Left hindlimb (tissue), 1 donor: Measurements from ENCODE around the gene ING5.

Experiments
- DNase-seq: peaks from one replicate; pipeline ENCODE4 v3.0.0-alpha.2; 2018

ING5 gene

DNA sequence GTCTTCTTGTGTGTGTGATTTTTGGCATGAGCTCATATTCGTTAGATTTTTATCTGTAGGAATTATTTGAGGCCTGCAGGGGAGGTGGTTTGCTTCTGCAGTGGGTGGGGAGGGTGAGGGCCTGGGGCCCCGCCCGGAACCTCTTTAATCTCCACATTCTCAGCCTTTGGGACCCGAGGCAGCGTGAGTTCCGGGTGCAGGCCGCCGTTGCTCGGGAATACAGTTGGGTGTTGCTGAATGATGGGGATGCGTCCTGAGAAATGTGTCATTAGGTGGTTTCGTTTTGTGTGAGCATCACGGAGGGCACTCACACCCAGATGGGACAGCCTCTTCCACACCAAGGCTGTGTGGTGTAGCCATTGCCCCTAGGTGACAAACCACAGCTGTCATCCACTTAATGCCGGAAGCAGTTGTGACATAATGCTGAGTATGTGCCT is 61.1 kb downstream of the ING5 start:
- peak; percentile 2 for DNase-seq

- peak; percentile 8 for DNase-seq
These were observed 61.9 kb downstream of the ING5 start for GRCh38 chr2:241763551-241764274.

DNA sequence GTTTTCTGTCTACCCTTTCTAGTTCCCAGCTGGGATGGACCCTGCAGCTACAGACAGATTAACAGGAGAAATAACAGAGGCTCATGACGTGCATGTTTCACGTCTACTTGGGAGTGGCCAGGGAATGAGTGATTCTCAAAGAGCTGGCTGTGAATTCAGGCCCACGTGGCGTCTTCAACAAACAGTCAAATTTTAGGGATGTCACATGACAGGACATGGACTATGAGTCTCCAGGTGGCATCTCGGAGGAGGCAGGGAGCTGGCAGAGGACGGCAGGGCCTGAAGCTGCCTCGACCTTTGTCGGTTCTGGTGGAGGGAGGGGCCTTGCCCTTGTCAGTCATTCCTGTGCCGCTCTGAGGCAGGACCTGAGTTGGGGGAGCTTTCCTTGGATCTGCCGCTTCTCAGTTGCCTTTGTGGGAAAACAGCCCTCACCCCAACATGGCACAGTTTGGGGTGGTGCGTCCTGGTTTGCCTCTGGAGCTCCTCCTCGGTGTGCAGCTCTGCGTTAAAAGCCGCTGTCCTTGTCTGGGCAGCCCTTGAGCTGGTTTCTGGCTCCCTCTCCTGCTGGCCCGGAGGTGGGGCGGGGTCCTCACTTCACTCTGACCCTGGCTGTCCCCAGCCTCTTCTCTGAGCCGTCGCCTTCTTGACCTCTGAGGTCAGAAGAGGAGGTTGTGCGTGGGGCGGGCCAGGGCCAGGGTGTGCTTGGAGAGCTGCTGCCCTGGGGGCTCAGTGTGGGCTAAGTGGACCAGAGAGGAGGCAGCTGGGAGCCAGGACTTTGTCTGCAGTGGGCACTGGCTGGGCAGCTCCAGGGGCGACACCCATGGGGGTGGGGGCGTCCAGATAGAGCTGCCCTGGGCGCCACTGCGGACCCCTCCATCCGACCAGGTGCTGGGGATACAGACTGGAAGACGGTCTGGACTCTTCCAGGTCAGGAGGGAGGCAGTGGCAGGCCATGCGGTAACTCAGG is 62.7 kb downstream of the ING5 start:
- DNase-seq, result peak; percentile 29

DNA sequence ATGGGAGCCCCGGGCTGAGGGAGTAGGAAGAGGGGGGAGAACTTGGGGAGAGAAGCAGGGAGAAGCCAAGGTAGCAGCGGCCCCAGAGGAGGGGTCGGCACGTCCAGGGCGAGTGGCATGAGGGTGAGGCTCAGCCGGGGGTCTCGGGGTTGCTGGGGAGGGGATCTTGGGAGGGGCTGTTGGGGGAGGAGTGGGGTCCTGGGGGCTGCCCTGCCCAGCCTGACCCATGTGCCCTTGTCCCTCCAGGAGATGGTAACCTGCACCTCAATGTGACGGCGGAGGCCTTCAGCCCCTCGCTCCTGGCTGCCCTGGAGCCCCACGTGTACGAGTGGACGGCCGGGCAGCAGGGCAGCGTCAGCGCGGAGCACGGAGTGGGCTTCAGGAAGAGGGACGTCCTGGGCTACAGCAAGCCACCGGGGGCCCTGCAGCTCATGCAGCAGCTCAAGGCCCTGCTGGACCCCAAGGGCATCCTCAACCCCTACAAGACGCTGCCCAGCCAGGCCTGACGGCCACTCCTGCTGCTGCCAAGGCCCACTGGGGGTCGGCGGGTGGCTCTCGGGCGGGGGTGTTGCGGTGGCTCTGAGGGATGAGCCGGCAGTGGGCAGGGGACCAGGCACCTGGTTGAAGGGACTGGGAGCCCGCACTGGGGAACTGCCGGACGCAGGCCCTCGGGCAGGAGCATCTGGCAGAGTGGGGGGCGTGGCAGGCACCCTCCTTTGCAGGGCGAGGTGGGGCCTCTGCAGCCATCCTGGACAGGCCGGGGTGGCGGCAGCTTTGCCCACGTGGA is 65.8 kb downstream of the ING5 start:
- peak; percentile 33 for DNase-seq

GRCh38 chr2:241768251-241768711 is 66.4 kb downstream of the ING5 start:
- DNase-seq, result peak; percentile 9

DNA sequence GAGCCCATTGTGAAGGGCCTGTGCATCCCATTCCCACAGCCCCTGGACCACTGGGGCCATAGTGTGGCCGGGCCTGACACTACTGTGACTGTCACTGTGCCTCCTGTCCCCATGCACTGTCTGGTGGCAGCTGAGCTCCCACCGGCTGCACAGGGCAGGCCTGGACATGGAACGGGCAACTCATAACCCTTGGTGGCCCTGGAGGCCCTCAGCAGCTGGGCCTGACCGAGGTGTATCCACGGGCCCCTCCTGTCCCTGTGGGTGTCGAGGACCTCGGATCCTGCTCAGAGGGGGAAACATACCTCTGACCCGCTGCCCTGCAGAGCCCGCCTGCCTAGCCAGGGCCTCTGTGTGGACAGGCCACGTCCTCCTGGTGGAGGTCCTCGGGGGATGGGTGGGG is 67.0 kb downstream of the ING5 start:
- no peak for DNase-seq

DNA sequence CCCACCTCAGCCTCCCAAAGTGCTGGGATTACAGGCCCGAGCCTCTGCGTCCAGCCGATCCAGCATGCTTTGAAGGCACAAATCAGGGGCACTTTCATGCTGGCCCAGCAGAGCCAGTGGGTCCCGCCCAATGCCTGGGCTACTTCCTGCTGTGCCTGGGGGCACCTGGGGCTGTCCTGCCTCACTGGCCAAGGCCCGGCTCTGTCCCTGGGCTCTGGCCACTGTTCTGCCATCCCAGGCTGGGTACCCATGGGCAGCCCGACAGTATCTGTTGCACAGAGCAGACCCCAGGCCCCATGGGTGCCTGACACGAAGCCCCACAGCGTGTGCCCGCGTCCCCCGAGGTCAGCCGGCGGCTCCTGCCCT is 68.0 kb downstream of the ING5 start:
- DNase-seq, result no peak

- no peak for DNase-seq
These were observed 68.5 kb downstream of the ING5 start for GRCh38 chr2:241770185-241770935.

GRCh38 chr2:241770936-241771285 is 69.1 kb downstream of the ING5 start:
- no peak for DNase-seq

- DNase-seq, result peak; percentile 70
These were observed 69.6 kb downstream of the ING5 start for GRCh38 chr2:241771286-241772062.

GRCh38 chr2:241772063-241772499 is 70.2 kb downstream of the ING5 start:
- no peak for DNase-seq

GRCh38 chr2:241773511-241774418 is 71.9 kb downstream of the ING5 start:
- no peak for DNase-seq

GRCh38 chr2:241774419-241775222 is 72.8 kb downstream of the ING5 start:
- peak; percentile 12 for DNase-seq

DNA sequence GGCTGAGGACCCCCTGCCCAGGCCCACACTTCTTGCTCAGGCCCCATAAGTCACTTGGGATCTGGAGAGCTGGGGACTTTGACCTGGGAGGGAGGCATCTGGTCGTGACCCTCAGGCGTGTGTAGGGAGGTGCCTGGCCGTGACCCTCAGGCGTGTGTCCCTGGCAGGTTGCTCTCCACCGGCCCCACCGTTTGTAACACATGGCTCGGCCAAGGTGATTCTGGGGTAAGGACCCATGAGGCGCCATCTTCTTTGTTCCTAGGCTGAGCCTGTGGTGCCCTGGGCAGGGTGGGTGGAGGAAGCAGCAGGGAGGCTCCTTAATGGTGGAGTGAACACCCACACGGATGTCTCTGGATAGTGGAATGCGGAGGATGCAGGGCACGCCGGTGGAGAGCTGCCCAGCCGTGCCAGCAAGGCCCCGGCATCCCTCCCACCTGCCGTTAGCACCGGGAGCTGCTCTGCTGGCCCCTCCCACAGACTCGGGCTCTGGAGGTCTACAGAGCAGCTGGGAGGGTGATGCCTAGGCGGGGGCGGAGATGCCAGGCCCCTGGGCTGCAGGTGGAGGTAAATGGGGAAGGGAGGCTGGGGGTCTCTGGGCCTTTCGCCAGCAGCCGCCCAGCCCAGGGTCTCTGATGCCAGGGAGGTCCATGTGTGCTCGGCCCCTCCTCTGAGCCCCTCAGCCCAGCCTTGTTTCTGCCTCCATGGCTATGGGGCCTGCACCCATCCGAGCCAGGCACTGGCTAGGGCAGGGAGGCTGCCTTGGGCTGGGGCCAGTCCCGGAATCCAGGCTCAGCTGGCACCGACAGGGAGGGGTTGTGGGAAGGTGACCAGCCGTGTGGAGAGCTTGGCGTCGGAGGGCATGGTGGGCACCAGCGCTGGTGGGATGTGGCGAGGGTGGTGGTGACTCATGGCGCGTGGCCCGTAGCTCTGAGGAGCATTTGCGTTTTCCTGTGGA is 73.7 kb downstream of the ING5 start:
- peak; percentile 21 for DNase-seq

DNA sequence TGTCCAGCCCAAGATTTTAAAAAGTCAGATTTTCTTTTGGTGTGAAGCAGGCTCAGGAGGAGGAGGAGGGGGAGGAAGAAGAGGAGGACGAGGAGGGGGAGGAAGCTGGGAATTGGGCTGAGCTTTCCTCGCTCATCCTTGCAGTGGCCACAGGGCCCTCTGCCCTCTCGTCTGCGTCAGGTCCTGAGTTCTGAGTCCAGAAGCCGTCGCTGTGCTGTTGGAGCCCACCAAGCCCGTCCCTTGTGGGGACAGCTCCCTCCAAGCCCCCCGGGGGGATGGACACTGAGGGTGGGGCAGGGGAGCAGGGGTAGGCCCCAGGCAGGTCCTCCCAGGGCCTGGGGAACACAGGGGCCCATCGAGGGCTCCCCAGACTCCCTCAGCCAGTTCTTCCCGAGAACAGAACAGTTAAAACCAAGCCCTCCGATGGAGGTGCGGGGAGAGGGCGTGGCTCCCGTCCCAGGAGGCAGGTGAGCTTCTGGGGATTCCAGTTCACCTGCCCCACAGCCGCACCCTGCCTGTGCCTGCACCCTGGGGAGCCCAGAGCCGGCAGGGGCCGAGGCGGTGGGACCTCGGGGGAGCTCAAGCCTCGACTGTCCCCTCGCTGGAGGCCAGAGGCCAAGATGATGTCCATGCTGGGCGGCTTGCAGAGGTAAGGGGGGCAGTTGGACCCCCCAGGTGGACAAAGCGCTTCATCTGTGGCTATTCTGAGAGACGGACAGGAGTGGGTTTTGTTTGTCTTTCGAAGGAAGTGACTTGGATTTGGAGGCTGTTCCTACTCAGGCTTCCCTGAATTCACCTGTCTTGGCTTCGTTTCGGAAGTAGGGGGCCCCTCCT is 74.7 kb downstream of the ING5 start, which contains the start of gene GAL3ST2:
Gene GAL3ST2, plus strand, starts transcription at position 487 of the 834 bp plus-strand sequence. Its CDS starts 134 bp downstream, at position 621.
- peak; percentile 12 for DNase-seq

DNA sequence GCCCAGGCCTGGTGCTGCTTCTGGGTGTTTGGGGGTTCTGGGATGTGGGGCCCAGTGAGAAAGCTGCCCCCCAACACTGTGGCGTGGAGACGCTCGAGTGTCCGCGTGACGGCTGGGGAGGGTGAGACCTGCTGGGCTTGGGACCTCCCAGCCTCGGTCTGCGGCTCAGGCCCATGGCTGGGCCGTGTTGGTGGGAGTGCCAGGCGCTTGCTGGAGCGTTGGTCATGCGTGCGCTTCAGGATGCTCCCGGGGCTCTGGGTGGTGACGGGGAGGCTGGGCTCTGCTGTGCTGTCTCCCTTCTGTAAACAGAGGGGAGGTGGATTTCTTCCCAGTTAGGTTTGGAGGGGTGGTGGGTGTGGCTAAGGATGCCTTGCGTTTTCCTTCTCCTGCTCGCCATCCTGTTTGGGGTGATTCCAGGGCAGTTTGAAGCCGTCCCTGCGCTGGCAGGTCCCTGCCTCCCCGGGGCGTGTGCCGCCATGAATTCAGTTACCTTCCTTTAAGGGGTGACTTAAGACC is 75.4 kb downstream of the ING5 start:
- no peak for DNase-seq
